HG02610 (cell line): ENCODE results near the gene SKAP1.

Experiments used
- ATAC-seq: cut with Tn5 transposase; IDR thresholded peaks from one replicate; pipeline ENCODE4 v1.9.1; 2021; ENCODE audit warnings: mild to moderate bottlenecking, moderate library complexity; ENCODE audit not compliant: unreplicated experiment

Gene SKAP1

DNA sequence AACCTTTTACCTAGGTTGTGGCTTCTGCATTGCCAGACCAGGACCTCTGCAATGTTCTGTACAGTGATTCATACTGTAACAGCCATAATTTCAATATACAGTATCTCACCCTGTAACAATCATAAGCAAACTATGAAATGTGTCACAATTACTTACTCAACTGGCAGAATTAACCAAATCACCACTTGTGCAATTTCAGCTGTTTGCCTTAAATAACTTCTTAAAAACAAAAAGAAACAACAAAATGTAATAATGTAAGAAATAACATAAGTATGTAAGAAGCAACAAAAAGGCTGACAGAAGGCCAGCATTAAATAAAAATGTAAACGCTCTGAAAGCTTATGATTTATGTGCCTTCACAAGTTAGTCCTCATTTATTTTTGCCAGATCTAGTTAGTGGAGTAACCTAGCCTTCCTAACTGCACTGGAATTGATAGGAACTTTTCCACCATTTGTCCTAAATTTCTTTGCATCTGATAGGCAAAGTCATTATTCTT, 96.9 kb downstream of the SKAP1 start:
- no peak for ATAC-seq

DNA sequence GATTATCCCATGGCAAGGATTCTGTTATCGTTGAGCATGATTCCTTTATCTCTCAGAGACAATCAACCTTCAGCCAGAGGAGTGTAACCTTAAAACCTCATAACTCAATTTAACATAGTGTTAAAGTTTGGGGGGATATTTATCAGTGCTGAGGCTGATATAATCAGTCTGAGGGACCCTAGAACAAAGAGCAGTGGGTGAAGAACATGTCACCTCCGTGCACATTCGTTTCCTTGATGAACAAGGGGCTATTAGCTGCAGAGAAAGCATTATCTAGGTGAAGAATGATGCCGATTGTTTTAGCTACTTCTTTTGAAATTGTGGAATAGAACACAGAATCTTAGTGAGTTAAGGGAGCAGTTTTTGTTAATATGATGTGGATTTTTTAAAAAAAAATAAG, 99.1 kb downstream of the SKAP1 start:
- ATAC-seq: no peak

DNA sequence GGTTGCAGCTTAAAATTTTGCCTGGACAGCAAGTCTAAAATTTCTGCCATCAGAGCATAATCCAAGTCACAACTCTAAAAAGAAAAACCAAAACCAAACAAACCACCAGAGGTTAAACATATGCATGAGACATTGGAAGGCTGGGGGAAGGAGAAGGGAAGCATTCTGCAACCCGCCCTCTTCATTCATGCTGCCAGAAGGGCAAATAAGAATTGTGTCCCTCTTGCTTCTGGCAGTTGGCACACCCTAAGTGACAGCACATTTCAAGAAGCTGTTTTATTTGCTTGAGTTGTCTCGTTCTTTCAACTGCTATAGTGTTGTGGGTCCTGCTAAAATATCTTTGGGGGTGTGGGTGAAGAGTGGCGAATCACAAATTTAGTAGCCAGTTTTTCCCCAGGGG, 99.6 kb downstream of the SKAP1 start:
- no peak for ATAC-seq

DNA sequence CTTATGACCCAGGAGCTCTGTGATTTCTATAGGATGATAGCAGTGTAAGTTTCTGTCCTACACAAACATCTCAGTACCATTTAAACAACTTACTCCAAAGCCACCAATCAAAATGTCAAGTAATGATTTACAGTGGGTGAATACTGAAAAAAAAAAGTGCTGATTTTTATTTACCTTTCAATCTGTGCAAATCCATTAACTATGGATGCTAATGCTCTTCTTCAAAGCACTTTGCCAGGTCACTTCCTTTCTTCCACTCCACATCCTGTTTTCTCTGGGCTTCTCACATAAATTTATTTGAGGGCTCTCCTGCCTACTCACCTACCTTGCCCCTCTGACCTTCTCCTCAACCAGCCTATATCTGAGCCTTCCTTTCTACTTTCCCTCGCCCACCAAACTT, 101.6 kb downstream of the SKAP1 start:
- ATAC-seq: no peak

DNA sequence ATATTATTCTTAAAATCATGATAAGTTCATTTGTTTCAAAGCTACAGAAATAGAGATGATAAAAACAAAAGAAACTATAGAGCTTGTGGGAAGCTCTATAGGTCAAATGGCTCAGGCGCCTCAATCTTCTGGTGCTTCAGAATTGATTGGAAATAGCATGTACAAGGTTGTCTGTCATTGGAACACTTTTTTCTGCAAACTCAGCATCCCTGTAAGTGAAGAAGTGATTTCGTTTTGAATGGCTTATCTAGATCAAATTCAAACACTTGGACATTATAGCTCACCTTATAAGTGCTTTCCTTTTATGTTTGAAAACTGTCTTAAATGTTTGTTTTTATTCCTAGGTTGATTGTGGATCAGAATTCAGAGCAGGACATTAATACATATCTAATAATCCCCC, 103.7 kb downstream of the SKAP1 start:
- ATAC-seq: no peak

DNA sequence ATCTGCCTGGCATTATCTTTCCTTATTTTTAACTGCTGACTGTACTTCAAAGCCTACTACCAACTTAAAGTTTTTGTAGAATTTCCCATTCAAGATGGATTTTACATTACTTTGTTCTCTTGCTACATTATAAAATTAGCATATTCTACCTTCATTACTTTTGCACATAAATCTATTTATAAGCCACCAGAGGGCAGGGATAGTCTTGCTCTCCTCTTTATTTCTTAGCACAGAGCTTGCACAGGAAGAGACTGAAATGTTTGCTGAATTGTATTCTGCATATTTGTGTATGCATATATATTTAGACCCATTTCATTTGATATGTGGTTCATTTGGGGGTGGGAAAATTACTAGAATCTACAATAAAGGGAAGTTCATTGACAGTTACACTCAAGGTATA, 108.0 kb downstream of the SKAP1 start:
- ATAC-seq: no peak

DNA sequence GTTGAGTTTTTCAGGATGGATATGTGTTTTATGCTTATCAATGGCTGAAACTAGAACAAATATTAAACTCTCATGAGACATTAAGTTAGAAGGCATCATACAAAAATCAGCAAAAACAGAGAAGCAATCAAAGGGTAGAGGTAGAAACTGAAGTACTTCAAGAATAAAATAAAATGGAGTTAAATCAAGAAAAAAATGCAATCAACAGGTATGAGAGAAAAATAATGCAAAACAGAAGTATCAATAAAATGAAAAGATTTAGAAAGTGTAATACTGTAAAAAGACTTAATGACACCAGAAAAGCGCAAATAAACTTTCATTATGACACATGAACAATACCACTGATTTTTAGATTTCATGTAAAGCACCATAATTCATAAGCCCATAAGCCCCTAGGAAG, 112.3 kb downstream of the SKAP1 start:
- ATAC-seq: no peak

DNA sequence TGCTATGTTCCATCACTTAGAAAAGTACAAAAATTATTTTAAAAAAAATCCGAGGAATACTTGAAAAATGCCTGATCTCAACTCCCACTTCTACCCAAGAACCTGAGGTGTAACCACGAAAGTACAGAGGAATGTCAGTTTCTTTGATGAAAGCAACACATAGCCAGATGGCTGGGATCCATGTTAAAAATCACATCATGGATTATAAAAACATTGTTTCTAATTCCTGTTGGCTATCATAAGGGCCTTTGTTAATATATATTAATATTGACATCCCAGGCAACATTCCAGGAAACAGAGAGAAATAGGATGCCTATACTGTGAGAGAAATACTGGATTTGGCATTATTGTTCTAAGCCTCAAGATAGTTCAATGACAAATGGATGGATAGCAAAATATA, 115.3 kb downstream of the SKAP1 start:
- no peak for ATAC-seq

DNA sequence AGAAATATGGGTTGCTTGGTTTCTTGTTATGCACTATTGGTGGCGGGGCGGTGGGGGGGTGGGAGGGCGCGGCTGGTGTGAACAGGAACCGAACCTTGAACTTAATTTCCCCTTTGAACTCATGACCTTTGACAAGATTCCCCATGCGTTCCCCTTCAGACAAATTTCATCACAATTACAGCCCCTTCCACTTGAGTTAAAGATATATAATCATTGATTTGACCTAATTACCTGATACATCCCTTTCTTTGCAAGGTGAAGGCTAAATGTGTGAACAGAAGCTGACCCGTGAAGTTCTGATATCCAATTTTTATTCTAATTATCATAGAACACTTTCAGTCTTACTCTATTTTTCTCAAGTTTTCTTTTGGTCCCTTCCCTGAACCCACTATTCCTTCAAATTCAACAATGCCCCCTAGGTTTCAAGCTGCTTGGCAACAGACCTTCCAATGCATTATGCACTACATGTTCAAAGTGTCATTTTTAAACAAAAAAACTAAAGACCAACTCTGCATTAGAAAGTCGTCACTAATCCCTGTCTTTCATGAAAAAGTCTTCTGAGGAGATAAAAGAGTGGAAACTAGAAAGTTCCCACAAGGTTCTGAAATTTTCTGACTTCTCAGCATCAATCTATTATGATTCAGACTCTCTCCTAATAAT, 116.8 kb downstream of the SKAP1 start:
- ATAC-seq: no peak

DNA sequence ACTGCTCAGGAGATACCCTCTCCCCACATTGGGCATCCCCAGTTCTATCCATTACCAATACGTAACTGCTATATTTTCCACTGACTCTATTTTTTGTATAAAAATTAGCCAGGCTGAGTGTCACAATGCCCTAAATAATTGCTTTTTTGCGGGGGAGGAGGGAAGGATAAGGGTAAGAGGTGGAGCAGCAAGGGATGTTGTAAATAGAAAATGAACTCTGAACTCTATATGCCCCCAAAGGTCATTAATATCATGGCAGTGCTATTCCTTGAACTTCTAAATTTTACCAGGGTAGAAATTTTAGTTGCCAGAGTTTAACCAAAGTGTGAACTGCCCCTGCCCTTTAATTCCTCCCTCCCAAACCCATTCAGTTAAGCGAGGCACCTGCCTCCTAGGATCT, 118.7 kb downstream of the SKAP1 start:
- no peak for ATAC-seq

DNA sequence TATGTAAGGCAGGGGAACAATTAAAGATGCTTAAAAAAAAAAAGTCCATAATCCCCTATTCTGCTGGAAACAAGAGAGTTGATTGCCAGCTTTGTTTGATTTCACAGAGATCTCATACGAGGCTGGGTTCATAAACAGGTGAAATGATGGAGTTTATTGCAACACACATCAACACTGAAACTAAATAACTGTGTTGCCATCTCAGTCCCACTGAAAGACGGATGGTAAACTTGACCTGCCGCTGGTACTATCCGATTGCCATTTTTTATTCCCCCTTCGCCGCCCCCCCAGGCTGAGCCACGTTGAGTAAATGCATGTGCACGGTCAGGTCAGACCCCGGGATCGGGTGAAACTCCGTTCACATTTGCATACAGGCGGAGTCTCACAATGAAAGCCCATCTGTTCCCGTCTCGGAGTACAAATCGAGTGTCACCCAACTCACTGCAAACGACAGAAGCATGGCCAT, 119.2 kb downstream of the SKAP1 start:
- no peak for ATAC-seq

DNA sequence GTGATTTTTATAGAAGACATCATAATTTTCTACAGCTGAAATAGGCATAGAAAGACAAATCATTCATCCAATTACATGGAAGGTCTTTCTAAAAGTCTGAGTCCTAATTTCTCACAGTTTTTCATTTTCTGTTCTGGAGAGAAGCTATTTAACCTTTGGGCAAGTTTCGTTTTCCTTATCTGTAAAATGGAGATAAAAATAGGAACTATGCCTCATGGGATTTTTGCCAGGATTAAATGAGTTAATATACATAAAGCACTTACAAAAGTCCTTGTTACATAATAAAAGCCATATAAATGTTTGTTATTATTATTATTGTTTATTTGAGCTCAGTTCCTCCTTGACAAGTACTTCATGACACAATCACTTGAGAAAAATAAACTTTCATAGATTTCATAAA, 121.4 kb downstream of the SKAP1 start:
- ATAC-seq: no peak

DNA sequence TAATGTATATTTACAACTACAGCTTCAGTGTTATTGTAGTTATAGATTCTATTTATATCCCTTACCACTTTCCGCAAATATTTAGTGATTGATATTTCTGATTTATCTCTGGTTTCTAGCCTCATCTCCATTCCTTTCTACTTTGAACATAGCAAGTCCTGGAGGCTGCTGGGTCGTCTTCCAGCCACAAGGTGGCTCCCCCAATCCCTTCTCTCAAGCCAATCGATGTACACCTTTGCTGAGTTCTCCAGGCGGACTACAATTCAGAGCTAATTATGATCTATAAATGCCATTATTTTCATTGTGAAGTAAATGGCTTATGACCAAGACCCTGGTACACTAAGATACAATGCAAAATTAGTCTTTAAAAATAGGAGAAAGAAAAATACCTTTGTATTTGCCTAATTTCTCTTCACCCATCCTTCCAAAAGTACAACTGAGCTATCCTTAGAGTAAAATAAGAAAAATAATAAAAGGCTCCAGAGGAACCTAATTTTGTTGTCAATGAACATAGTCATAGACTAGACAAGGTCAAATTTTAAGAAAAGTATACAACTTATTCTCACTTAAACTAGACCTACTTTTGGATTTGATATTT, 122.1 kb downstream of the SKAP1 start:
- ATAC-seq: no peak

DNA sequence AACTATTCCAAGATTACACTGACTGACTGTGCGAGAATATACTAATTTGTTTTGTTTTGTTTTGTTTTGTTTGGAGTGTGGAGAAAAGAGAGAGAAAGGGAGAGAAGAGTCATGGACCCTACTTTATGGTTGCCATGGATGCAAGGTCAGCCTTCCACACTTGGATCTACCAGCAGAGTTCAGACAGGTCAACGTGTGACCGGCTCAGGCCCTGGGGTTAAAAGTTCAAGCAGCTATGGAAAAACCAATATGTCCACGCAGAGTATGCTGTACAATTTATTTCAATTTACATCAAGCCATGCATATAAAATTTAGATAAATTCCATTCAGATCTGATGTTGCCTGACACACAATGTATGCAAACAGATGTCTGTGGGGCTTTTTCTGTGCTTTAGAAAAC, 122.8 kb downstream of the SKAP1 start:
- no peak for ATAC-seq

DNA sequence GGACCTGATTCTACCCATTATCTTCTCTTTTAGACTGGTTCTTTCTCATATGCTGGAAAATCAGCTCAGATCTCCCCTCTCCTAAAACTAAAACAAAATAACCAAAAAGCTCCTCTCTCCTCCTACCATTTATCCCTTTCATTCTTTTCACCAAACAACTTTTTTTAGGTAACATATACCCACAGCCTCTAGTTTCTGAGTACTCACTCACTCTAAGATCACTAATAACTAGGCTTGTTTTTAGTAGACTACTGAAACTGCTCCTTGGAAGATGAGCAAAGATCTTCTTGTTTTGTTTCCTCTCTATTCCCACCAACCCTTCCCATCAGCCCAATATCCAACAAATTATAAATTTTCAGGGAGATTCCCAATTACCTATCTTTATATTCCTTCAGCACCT, 129.0 kb downstream of the SKAP1 start:
- no peak for ATAC-seq

DNA sequence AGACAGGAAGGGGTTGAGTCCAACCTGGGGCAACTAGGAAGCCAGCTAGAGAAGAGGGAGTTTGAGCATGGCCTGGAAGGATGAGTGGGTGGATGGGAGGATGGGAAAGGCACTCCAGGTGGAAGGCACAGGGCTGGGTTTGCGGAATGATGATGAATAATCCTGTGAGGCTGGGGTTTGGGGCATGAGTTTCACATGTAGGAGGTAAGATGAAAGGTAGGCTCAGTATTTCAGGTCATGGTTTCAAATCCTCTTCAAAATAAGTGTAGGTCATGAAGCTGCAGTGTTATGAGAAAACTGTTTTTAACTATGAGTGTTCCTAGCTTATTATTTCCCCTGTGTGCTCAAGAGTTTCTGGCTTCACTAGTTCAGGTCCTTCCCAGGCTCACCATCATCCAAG, 130.3 kb downstream of the SKAP1 start:
- peak; percentile 76 for ATAC-seq

DNA sequence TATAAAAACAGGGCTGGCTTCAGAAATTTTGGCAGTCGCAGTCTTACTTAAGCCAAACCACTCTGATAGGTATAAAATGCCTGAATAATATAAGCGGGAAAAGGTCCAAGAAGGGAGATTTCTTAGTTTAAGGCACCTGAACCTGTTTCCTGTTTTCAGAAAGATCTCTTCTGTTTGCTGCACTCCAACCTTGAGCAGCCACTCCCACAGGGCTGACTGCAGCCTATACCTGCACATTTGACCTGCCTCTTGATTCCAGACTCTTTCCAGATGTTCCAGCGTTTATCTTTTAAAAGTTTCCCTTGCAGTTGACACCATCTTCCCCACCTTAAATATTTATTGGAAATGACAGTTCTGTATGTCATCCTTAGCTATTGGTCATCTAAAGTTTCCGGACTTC, 132.2 kb downstream of the SKAP1 start:
- ATAC-seq: no peak

DNA sequence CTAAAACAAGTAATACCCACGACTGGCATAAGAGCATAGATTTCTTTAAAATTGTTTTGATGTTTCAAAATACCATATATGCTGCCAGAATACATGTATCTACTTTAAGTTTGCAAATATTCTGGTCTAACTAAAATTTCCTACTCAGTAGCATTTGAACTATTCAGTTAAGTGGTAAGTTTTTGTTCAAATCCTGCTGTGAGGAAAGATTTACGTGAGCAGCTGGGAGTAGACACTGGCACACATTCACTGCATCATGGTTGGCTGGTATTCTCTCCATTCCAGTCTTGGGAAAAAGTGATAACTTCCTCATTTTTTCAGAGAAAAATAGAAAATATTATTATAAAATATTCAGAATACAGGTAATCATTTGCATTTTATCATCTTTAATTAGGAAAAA, 133.6 kb downstream of the SKAP1 start:
- ATAC-seq: no peak

DNA sequence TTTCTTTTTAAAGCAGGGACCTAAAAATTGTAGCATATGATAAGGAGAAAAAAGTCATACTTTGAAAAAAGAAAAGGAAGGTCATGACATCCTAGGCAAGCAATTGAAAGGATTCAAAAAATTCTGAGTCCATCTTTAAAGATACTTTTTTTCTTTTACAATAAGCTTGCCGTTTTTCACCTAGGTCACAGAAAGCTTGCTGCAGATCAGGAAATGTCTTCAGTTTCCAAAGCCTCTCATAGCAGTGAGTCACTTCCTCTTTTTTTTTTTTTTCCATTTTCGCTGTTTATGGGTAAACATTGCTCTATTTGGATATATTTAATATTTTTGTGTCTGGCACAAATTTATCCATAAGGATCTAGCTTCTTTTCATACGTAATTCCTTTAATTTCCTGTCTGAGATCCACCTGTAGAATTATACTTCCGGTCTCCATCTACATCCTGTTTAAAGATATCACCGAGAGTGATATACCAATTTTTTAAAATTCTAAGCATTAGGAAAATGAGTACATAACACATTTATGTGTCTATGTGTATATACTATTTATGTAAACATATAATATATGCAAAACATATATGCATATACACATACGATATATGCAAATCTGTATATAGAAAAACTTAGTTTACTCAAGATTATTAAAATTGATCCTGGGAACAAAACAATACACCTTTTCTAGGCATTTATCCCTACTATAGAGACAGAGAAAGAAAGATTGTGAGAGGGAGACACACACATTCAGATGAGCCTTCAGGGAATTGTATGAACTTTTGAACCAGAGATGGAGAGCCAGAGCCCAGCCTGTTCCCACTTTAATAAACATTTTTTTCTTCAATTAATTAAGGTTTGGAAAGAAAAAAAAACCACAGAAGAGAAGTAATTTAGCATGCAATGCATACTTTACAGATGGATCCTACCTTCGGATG, 134.4 kb downstream of the SKAP1 start:
- no peak for ATAC-seq

DNA sequence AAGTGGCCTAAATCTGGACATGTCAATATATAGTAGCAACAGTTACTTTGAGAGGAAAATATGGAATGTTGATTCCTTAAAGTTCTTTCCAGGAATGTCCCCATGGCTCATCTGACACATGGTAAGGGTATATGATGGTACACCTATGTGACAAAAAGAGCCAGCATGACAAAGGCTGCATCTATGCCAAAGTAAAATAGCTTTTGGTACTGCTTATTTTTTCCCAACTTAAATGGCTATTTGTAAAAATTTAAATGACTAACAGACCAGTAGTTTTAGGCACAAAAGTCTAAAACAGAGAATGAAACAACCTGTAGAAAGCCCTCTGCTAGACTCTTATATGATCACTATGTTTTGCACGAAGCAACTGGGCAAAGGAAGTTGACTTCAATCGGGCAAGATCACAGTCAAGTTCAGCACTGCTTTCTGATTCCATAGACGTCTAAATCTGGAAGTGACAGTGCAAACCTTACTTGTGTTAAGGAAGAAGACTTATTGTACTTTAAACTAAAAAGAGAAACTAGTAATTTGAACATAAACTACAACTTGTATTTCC, 135.1 kb downstream of the SKAP1 start:
- no peak for ATAC-seq

DNA sequence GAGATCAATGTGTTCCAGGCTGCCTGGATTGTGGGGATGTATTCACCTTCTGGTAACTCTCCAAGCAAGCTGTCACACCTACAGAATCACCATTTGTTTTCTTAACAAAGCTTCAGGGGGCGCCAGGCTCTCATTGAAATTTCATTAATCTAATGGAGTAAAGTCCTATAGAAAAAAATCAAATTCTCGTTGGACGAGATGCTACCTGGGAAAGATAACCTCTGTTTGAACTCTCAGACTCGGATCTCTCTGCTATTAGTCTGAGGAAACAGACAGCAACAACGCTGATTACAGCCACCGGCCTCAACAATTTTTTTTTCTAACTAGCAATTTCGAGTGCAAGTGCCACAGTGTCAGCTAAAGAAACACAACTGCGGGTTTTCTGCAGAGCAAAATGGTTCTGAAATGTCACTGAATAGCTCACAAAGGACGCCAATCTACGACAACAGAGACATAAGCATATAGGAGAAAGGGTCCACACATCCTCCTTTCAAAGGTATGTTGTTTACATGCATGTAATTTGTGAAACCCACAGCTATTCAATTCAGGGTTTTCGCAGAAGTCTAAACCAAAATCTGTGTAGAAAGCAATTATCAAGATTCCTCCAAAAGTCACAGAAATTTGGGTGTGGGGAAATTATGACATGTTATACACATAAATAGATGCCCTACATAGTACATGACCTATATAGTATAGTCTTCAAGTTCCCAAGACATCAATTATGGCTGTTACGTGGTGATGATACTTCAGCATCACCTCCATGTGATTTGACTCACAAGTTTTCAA, 135.8 kb downstream of the SKAP1 start:
- no peak for ATAC-seq
